Limb (tissue), 2 donors: ENCODE results near the gene MYL11.
A peak's percentile ranks its signal among the peaks of the same experiment; 100 is the strongest.

Source experiments
- DNase-seq, 2 donors: peaks; one replicate each; pipeline ENCODE4 v3.0.0-alpha.2; 2016; ENCODE audit errors: extremely low spot score in 2 of 2

Gene MYL11

DNA sequence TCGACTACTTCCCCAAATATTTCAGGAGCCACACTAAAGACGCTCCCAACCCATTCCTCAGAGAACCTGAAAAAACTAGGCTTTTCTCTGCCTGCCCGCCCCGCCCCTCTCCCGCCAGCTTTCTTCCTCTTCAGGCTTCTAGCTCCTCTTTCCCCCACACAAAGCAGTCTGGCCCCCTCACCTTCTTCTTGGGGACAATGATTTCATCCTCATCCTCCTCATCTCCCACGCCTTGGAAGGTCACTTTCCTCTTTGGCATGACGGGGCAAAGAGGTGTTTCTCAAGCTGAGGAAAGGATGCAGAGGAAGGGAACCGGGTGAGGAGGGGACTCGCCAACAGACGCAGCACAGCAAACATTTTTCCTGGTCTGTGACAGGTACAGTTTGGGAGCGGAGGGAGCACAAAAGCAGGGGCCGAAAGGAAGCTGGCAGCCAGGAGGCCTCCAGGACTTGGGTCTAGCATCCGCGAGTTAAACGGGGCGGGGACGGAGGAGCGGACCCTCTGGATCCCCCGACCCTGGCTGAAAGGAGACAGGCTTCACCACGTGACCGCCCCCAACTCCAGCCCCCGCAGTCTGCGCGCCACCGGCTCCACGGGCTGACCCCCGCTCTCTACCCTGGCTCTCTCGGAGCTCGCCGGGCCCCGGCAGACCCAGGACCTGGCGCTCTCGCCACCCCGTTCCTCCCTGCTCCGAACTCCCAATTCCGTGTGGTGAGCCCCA is 20.0 kb upstream of the MYL11 start:
- no peak for DNase-seq

DNA sequence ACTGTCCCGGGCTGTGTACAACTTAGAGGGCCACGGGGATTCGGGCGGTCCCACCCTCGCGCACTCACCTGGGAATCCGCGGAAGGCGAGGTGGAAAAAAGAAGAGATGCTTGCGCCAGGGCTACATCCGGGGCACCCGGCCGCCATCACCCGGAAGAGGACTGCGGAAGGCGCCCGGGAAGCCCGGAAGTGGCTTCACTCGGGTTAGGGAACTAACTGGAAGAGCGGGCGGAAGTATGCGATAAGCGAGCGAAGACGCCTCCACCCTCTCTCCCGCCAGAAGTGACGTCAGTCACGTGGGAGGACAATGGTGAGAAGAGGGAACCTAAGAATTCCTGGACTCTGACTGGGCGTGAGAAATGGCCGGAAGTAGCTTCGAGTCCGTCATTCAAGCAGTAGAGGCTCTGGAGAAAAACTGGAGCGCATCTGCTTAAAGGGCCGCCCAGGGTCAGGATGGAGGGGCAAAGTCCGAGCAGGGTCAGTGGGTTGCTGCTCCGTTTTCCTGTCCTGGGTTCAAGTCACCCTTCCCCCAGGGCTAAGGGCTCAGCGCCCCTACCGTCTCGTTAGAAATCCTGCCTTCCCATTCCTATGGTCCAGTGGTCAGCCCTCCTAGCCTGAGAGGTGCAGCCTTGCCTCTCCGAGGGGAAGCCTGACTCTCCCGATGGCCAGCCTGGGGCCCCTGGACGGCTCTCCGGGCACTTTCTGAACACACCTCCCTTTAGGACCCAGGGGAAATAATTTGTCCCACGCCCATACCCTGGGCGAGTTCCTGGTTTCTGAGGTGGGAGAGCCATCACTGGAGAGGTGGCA is 19.3 kb upstream of the MYL11 start, which contains the start of gene CD2BP2:
CD2BP2 (minus strand) TSS at position 165 of the 810 bp plus-strand sequence. CDS start 627 bp downstream, outside the sequence.
- DNase-seq = peak; percentile 95 to 98

DNA sequence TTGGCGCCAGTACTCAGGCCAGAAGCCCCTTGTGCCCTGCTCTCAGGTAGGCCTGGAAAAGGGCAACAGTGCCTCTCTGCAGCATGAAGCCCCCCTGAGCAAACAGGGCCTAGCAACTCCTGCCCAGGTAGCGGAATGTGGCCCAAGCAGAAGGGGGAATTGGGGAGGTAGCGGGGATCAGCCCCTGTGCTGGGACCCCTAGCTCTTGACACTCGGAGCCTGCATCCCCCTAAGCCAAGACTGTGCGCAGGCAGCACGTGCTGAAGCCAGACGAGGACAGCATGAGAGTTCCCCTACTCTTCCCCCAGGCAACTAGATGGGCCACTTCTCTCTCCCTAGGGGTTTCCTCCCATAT is 18.7 kb upstream of the MYL11 start:
- DNase-seq = no peak

DNA sequence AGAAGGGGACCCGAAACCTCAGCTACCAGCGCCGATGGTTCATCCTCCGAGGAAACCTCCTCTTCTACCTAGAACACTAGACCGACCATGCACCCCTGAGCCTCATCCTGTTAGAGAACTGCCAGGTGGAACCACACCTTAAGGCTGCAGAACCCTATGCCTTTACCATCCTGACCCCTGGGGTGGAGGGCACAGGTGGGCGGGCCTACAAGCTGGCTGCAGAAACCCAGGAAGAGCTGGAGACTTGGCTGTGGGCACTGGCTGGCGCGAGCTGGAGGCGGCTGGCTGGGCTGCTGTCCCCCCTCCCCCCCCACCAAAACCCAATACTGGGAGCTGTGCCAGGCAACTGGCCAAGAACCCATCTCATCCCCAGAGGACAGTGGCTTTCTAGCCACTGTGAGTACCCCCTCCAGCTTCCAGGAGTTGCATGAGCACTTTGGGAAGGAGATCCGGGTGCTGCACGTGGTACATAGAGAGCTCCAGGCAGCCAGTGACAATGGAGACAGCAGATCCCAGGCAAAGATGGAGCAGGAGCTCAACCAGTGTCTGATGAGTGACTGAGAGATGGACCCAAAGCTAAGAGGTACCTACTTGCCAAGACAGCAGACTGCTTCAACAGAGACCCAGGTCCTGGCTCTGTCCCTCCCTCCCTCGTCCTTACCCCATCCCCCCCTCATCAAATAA is 18.1 kb upstream of the MYL11 start:
- no peak for DNase-seq

DNA sequence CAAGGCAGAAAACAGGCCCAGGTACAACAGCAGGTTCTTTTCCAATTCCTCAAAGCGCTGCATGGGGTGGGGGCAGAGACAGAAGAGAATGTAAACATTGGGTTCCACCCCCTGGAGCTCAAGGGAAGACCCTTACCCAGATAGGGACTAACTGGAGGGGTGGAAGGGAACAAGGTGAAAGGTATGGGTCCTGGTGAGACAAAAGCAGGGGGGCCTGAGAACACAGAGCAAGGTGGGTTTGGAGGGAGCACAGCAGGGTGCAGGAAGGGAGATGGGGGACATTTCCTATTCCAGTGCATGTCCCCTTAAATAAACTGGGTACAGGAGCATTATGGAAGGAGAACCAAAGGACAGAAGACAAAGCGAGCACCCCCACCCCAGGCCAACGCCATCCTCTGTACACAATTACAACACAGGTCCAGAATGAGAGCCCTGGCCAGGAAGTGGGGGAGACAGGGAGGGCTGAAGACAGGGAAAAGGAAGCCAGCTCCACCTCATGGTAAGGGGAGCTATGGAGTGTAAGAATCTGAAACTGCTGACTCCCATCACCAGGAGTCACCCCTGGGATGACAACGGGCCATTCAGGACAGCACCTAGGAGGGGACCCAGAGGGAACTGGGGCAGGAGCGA is 17.4 kb upstream of the MYL11 start:
- DNase-seq = no peak

DNA sequence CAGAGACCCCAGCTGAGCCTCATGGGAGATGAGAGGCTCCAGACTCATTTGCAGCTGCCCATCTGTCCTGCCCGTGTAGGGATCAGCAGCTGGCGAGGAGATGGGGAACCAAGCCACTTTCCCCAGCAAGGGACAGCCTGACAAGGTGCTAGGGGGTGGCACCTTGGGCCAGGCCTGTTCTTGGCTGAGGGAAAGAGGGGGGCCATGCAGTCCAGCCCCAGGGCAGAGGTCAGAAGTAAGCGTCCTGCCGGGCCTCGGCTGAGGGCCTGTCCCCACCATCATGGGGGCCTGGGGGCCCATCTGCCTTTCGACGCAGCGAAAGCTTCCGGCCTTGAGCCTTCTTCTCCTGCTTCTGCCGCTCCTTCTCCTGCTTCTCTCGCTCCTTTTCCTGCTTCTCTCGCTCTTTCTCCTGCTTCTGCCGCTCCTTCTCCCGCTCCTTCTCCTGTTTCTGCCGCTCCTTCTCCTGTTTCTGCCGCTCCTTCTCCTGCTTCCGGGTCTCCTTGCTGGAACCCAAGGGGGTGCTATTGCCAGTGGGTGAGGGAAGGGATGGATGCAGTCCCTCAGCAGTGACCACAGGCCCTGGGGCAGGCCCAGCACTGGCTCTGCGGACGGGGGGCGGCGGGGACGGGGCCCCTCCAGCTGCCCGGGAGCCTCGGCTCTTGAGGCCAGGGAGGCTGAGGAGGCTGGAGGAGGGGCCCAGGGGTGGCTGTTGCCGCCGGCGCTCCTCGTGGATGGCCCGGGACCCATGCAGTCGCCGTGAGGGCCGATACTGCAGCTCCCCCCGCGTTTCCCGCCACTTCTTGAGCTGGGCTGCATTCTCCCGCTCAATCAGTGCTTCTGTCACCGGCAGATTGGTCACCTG is 16.7 kb upstream of the MYL11 start:
- no peak for DNase-seq

DNA sequence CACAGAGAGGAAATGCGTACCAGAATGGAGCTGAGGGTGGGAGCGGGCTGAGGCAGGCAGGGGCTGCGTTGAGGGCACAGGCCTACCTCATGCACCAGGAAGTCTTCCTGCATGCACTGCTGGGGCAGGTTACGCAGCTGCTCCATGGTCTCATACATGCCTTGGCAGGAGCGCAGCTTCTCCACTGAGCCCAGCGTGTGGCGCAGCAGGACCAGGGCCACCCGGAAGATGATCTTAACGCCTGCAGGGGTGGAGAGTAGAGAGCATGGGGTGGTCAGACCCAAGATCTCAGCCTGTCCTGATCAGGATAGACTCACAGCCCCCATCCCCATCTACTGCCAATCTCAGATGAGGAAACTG is 16.0 kb upstream of the MYL11 start:
- DNase-seq = no peak

DNA sequence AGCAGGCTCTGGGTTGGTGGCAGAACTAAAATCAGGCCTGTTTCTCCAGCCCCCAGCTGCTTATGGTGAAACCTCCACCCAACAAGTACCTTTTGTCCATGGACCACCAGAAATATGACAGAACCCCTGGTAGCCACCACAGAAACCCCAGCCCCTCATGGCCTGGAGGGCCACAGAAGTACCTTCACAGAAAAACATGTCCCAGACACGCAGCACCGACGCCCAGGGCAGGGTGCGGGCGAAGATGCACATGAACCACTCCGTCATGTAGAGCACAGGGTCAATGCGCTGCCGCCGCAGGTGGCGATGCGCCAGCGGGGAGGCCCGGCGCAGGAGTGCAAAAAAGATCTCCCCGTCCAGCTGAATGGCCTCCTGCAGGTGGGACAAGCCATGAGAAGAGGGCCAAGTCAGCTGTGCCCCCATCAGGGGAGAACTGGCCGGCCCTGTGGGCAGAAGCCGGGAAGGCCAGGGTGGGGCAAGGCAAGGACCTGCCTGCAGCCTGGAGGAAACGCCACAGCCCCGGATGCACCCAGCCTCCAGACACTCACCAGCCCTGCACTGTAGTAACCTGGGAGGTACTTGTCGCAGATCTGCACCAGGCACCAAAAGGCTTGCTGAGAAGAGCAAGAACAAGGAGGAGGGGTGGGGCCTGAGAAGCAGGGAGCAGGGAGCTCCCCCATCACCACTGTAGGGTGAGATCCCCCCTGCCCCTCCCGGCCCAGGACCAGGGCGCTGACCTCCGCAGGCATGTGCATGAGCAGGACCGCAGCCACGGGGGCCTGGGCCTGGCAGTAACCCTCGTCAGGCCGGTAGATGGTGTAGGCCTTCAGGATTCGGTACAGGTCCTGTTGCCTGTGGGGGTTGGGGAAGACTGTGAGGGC is 15.4 kb upstream of the MYL11 start:
- DNase-seq = no peak

DNA sequence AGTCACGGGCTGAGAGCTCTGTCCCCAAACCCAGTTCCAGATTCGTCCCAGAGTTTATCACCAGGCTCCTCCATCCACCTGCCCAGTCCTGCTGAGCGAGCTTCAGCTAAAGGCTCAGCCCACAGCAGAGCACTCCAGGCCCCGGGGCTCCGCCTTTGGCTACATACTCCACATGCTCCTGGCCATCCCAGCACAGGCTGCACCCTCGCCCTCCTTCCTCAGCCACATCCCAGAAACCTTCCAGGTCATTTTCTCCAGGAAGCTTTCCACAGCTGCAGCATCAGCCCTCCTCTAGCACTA is 14.8 kb upstream of the MYL11 start:
- no peak for DNase-seq

DNA sequence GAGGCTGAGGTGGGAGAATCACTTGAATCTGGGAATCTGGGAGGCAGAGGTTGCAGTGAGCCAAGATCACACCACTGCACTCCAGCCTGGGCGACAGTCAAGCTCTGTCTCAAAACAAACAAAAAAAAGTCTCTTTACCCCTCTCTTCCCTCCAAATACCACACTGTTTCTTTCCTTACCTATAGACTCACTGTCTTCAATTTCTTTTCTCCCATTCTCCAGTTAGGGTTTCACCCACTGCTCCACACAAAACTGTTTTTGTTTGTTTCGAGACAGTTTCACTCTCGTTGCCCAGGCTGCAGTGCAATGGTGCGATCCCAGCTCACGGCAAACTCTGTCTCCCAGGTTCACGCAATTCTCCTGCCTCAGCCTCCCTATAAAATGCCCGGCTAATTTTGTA is 13.4 kb upstream of the MYL11 start:
- no peak for DNase-seq

DNA sequence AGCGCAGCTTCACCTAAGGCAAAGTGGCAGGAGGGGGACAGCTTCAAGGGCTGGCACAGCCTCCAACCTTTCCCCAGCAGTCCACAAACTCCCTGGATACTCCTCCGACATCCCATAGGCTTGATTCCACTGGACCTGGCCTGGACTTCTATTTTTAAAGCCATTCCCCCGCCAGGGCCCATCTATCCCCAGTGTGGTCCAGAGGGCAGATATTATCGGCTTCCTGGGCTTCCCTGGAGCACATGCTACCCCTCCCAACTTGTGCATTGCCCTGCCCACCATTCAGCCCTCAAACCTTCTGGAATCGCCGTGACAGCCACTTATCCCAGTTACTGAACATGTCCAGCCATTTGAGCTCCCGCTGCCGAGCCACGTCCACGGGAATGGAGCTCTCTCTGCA is 9.4 kb upstream of the MYL11 start:
- no peak for DNase-seq

DNA sequence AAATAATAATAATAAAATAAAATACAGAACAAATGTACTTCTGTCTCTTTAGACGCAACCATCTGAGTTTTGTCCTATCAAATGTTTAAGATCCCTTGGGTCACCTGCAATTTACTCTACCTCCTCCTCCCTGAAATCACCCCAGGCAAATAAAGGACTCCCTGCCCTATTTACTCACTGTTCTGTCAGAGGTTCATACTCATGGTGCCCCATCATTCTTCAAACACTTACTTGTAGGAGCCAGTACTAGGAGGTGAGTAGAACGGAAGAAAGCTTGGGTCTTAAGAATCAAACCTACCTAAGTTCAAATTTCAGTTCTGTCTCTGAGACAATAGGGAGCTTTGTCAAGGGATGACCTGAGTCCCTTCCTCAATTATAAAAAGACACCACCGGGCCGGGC is 8.1 kb upstream of the MYL11 start:
- no peak for DNase-seq

DNA sequence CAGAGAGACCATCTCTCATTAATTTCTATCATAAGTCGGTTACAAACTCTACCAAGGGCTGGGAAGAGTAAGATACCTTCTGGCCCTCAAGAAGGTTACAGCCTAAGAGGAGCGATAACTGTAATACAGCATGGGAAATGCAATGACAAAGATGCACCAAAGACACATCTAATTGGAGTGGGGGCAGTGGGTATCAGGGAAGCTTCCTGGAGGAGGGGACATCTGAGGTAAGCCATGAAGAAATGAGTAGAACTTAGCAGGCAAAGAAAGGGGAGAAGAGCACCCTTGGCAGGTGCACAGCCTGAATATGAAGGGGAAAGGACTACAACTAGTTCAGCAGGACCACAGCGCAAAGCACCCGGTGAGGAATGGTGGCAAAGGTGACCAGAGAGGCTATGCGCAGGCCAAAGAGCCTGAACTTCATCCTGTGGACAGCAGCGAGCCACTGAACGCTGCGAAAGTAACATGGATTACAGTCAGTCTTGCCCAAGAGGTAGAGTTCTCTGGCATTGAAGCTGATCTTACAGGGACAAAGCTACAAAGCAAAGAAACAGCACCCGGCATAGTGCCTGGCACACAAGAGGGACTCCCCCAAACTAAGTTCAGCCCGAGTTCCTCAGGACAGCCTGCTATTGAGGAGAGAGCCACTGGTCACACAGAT is 7.1 kb upstream of the MYL11 start:
- DNase-seq = no peak

DNA sequence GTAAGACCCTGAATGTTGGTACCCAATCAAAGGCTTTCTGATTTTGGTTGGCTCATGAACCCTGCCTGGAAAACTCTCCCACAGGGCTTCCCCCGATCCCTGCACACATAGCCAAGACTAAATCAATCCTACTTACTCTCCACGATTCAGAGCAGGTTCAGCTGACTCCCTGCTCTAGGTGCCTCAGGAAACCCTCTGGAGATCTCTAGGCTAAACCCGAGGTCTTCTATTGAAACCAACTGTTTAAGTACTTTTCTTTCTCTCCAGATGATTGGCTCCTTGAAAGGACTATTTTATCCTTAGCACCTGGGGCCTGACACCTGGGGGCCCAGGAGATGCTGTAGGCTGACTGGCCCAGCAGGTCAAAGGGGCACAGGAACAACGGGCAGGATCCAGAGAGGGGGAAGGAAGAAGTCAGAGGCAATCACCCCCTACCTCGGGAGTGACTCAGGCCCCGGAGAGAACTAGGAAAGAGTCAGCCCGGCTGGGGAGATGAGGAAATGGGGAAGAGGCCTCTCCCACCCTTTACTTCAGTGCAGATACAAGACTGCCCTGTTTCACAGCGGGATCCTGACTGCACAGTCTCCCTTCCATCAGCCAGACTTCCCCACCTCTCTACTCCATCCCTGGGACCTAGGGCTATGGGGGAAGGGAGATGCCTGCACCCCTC is 6.3 kb upstream of the MYL11 start:
- no peak for DNase-seq

DNA sequence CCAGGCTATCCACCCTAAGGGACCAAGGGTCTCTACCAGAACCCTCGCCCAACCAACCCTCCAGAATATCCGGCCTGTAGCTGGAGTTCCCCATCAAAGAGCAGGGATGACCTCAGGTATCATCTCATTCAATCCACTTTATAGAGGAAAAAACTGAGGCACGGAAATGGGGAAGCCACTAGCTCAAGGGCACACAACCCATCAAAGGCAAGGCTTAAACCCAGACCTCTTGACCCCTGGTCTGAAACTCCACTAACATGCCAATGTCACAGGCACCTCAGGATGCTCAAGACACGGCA is 5.9 kb upstream of the MYL11 start:
- DNase-seq = no peak

DNA sequence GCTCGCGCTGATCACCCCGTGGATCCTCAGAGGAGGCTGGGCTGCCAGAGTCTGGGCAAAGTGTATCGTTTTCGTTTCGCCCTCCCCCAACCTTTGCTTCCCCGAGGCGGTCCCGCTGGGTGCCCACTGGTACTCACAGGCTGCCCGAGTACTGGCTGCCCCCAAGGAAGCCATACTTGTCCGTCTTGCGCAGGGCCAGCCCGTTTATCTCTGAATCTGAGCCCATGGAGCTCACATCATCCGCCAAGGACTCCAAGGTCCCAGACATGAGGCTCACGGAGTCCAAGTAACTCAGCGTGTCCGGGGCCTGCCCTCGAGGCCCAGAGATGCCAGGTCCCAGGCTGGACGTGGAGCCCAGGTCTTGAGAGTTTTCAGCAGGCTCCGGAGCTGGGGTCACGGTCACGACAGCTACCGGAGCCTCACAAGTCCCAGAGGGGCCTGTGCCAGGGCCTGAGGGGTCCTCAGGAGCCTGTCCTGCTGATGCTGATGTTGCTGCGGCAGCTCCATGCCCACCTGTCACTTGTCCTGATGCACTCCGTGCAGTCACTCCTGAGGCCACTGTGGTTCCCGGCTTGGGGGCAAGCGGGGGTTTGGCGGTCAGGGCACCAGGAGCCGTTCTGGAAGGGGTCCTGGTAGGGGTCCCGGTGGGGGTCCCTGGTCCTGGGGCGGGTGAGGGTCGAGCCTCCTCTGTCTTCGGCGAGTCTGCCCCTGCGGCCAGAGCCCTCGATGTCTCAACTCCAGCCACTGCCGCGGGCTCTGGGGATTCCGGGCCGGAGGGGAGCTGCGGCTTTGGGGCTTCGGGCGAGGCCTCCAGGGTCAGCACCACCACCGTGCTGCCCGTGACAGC is 5.3 kb upstream of the MYL11 start:
- no peak for DNase-seq

DNA sequence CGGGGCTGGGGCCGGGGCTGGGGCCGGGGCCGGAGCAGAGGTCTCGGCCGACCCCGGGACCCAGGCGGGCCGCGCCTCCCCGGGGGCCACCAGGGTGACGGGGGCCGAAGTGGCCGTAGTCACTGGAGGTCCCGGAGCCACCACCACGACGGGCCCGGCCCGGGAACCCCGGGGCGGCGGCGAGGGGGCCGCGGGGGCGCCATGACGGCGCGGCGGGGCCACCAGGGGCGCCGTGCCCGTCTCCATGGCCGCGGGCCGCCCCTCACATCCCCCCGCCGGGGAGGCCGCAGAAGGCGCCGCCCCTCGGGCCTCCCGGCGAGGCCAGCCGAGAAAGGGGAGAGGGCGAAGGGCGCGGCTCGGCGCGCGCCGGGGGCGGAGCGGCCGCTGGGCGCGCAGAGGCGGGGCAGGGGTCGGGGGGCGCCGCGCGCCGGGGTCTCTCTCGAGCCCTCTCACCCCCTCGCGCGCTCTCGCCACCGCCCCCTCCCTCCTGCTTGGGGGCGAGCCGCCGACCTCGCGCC is 4.6 kb upstream of the MYL11 start:
- no peak for DNase-seq
